Stimulated activated CD4-positive, alpha-beta T cell treated with anti-CD3 and anti-CD28 coated beads, Interleukin-1b, Interleukin-23, amount 100 ng/mL, for 24 hours (primary cell): Measurements from ENCODE around the gene ERICH2.

ENCODE experiments used
- DNase-seq, 4 experiments: peaks; one replicate each; pipeline ENCODE4 v3.0.0-alpha.2; 2020; ENCODE audit warnings: low read depth in 4 of 4, low spot score in 1 of 4

The ERICH2 gene

DNA sequence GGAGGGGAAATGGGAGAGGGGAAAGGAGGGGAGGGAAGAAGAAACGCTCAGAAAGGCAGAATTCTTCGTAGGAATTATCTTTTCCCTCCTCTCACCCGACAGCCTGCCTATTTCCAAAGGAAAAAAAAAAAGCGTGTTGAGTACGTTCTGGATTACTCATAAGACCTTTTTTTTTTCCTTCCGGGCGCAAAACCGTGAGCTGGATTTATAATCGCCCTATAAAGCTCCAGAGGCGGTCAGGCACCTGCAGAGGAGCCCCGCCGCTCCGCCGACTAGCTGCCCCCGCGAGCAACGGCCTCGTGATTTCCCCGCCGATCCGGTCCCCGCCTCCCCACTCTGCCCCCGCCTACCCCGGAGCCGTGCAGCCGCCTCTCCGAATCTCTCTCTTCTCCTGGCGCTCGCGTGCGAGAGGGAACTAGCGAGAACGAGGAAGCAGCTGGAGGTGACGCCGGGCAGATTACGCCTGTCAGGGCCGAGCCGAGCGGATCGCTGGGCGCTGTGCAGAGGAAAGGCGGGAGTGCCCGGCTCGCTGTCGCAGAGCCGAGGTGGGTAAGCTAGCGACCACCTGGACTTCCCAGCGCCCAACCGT, 46.4 kb downstream of the ERICH2 start, which contains the start of gene GAD1:
Gene GAD1, plus strand, starts transcription at position 384 of the 589 bp plus-strand sequence. CDS start 1,705 bp downstream, outside the sequence.
- DNase-seq, result peak in 3 of 4 experiments; percentile 36 to 64 (median 48)

DNA sequence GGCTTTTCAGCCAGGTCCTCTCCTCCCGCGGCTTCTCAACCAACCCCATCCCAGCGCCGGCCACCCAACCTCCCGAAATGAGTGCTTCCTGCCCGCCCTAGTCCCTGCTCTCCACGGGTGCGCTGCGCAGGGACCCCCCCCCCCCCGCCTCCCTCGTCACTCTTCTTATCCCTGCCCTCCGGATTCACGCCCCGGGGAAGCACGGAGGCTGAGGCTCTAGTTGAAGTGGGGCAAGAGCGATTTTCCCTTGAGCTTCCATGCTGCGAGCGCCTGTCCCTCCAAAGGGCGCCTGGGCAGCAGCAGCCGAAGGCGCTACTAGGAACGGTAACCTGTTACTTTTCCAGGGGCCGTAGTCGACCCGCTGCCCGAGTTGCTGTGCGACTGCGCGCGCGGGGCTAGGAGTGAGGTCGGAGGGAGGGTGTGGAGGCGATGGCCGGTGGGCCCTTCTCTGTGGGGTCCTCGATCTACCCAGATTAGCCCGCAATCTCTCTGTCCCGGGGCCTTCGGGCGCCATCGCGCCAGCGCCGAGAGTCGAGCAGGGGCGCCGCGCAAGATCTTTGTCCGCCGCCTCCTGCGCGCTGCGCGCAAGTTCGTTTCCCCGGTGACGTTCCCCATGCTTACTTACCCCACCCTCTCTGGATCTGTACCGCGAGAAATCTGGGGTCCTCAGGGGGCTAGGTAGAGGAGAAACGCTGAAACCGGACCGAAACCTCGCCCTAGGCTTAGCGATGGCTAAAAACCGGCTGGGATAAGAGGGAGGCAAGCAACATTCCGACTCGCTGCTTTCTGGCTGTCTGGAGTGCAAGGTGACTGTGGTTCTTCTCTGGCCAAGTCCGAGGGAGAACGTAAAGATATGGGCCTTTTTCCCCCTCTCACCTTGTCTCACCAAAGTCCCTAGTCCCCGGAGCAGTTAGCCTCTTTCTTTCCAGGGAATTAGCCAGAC, 47.2 kb downstream of the ERICH2 start:
- DNase-seq, result no peak

DNA sequence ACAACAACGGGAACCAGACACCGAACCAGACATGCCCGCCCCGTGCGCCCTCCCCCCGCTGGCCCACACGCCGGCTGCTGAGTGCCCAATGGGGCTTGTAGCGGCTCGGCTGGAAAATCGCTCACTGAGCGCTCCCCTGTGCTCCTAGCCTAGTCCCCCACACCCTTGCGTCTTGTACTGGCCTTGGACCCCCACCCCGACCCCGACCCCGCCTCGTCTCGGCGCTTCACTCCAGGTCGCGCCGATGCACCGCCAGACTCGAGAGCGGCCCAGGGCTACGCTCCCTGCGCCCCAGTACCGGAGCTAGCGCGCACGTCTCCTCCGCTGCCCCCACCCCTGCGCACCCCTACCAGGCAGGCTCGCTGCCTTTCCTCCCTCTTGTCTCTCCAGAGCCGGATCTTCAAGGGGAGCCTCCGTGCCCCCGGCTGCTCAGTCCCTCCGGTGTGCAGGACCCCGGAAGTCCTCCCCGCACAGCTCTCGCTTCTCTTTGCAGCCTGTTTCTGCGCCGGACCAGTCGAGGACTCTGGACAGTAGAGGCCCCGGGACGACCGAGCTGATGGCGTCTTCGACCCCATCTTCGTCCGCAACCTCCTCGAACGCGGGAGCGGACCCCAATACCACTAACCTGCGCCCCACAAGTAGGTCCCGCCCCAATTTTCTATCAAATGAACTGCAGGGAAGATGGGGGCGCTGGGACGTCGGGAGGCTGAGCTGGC, 48.0 kb downstream of the ERICH2 start:
- DNase-seq, result no peak

DNA sequence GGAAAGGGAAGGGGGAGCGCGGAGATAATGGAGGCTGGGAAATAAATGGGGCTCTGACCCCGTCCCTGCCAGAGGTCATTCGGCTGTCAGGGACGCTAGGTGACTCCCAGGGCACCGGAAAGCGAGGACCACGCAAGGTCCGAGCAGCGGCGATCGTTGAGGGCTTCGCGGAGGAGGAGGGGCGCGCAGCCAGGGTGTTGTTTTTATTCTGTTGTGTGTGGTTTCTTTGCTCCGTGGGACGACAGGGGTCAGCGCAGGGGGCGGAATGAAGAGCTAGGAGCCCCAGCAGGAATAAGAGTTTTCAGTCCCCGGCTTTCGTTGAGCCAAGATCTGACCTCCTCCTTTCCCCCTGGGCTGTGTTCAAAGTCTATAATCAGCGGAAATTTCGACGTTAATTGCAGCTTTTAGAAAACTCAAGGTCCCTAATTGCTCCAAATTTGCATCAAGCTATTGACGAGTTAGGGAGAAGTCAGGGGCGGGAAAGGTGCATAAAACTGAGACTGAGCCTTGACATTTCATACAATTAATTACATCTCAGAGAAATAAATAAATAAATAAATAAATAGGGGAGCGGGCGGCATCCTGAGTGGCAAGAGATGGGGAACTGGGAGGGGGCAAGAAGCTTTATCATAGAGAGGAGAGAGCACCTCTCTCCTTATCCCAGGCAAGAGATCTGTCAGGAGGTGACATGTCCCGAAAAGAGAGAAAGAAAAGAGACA, 48.7 kb downstream of the ERICH2 start:
- no peak for DNase-seq

DNA sequence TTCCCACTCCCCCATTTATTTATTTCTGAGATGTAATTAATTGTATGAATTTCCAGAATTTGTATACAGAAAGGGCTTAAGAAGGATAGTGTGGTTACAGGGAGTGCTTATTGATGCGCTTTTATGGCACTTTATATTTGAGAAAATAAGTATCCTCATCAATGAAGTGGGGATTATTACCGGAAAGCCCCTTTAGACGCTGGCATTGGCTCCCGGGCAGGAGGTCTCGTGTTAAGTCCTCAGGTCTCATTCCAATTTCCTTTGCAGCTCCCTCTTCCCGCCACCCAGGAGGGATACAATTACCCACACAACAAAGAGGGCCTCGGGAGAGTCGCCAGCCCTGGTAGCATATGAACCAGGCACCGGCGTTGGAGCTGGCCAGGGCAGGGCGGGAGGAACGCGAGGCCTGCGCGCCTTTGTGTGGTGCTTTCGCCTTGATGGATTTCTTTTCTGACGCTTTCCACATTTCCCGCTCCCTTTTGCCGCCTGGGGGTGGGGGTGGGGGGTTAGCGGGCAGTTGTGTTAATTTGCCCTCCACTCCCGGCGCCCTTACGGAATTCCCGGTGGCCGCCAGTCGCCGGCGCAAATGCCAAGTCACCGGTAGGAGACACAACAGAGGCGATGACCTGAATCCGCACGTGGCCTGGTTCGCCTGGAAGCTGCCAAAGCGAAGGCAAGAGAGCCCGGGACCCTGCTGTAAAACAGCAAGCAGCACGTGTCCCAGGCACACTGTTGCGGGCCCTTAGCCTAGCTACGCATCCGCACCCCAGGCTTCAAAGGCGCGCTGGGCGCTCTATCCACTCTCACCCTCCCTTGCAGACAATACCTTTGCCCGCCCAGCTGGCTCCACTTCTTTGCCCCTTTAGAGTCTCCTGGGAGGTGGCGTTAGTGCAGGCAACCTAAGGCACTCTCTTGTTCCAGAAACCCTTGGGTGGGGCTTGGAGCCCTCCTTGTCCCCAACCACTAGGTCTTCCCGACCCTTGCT, 49.8 kb downstream of the ERICH2 start:
- DNase-seq, result no peak

DNA sequence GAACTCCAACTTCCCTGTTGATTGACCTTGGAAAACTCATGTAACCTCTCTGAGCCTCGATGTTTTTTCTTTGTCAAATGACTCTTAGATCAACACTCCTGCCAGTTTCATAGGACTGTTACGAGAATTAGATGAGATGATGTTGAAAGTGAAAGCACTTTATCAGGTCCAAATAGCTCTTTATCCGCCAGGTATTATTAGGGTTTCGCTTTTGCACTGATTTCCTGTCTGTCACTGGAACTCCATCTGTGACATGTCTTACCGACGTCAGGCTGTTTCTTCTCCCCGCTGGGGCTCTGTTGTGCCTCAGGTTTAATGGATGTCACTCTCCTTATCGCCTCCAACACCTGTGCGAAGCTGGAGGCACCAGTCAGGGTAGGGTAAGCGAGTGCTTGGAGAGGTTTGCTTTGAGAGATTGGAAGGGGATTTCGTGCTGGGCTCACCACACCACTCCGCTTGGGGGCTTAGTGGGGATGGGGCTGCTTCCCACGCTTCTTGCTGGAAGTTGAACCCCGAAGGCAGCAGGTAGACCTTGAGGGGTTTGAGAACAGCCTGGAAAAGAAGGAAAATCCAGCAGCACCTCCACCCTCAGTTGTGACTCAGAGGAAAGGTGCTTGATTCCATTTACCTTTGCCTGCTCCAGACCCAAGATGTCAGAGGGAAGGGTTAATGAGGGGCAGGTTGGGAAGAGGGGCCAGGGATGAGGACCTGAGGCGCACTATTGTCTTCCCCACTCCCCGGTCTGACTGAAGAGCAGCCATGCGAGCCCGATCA, 50.8 kb downstream of the ERICH2 start:
- no peak for DNase-seq

DNA sequence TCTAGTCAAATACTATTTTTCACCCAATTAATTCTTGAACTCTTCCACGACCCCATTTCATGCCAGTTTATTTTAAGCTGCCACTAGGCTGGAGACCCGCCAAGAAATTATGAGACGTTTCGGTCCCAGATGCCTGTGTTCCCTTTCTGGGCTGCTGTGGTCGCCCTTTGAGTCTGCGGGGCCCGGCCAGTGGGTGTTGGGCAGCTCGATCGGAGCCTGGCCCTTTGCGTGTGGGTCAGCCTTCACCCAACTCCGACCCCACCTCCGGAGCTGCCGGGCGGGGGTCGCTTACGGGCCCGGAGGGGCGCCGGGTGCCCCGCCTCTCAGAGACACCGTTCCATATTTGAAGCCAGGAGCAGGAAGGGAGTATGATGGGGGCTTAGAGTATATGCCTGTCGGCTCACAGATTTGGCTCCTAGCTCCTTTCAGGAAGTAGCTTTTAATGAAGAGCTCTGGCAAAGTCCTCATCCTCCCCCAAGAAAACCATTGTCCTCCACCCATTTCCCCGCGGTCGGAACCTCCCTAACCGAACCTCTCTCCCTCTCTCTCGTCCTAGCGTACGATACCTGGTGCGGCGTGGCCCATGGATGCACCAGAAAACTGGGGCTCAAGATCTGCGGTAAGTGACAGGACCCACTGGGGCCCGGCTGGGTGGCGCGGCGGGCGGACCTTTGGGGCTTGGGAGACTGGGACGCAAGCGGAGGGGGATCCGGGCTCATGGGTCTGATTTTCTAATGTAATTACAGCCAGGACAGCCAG, 51.5 kb downstream of the ERICH2 start:
- DNase-seq, result no peak

DNA sequence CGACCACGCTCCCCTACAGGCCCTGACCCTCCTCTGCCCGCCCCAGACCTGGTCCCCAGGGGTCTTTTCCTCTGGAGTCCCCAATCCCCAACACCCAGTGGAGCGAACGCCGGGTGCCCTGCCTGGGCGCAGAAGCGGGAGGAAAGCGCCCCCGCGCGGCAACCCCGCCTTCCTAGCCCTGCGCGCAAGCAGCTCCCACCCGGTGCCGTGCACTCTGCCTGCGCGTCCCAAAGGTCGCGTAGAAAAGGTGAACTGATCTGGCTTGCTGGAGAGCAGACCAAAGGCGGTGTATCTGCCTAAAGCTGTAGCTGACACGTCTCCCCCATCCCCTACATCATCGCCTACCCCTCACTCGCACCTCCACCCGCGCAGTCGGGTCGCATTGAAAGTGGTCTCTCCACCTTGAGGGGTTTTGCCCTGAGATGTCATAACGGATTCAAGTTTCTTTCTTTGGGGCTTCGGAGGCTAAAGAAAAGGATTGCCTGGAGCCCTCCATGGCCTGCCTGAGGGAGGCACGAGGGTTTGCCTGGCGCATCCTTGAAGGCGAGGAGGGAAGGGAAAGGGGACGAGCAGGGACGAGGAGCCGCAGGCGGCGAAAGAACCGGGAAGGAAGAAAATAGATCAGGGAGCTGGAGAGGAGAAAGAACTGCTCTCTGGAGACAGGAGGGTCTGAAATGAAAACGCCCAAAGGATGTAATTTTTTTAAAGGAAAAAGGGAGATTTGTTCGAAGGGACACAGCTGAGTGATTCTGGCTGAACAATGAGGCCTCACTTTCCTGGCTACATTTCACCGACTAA, 52.3 kb downstream of the ERICH2 start:
- no peak for DNase-seq

DNA sequence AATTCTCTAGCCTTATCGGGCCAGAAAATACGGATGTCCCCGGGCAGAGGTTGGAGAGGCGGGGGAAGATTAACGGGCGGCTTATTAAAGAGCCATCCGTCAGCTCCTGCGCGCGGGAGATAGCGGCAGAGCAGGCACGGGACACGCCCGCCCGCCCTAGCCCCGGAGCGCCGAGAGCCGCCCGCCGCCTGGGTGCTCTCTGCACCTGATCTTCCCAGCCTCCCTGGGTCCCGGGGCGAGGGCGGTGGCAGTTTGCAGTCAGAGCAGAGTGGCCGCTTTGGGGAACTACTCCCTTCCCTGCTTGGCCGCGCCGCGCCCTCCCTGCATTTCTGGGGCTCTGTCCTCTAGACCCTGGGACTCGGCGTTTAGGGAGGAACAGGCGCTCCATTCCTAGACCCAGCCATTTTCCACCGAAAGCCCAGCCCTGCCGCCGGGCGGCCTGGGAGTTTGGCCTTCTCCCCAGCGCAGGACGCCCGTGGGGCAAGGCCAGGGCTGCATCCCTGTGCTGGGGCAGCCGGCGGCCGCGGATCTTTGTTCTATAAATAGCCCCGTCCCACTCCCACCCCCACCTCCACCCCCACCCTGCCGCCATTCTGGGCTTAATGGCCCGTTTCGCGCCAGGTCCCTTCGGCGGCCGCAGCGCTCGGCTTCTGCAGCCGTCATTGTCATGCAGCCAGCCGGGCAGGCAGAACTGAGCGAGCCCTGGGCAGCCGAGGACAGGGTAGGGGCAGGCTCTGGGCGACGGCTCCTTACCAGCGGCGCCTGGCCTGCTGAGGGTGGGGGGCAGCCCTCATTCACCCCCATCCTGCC, 53.1 kb downstream of the ERICH2 start:
- DNase-seq, result no peak

DNA sequence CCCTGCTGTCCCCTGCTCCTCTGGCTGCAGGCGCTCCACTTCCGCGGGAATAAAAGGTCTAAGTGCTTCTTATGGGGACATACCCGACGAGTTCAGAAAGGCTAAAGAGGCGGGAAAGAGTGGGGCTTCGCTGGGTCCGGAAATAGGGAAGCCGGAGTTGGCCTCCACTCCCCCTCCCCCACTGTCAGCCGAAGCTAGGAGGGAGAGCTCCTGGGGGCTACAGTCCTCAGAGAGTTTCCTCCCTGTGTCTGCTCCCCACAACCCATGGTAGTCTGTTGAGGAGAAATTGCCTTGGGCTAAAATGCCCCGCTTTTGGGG, 53.7 kb downstream of the ERICH2 start:
- no peak for DNase-seq

DNA sequence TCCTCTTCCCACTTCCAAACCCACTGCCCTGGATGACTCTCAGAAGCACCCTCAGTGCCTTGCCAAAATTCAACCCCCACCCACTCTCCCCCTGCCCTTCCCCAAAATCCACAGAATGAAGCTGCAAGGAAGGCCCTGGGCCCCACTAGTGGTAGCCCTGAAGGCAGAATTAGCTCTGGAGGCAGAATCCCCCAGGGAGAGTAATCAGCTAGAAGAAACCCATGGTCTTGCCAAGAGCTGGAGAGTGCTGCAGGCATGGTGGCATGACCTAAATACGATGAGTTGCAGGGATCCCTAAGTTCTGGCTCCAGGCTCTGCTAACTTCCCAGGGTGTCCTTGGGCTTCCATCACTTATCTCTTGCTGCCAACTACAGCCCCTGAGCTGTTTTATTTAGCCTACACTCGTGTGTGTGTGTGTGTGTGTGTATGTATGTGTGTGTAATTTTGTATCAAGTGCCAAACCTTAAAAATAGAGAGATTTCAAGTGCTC, 54.4 kb downstream of the ERICH2 start:
- no peak for DNase-seq

DNA sequence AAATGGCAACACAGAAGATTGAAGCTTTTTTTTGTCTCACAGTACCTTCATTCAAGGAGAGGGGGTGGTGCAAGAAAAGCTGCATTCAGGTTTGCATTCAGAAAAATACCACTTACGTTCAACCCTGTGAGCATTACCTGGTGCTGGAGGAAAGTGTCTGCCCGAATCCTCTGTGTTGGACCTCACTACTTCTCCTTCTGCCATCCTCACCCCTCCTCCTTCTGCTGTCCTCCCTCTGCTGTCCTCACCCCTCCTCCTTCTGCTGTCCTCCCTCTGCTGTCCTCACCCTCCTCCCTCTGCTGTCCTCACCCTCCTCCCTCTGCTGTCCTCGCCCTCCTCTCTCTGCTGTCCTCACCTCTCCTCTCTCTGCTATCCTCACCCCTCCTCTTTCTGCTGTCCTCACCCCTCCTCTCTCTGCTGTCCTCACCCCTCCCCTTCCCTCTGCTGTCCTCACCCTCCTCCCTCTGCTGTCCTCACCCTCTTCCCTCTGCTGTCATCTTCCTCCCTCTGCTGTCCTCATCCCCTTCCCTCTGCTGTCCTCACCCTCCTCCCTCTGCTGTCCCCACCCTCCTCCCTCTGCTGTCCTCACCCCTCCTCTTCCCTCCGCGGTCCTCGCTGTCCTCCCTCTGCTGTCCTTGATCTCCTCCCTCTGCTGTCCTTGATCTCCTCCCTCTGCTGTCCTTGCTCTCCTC, 57.8 kb downstream of the ERICH2 start:
- no peak for DNase-seq

DNA sequence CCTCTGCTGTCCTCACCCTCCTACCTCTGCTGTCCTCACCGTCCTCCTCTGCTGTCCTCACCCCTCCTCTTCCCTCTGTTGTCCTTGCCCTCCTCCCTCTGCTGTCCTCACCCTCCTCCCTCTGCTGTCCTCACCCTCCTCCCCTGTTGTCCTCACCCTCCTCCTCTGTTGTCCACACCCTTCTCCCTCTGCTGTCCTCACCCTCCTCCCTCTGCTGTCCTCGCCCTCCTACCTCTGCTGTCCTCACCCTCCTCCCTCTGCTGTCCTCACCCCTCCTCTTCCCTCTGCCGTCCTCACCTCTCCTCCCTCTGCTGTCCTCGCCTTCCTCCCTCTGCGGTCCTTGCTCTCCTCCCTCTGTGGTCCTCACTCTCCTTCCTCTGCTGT, 58.3 kb downstream of the ERICH2 start:
- DNase-seq, result no peak

DNA sequence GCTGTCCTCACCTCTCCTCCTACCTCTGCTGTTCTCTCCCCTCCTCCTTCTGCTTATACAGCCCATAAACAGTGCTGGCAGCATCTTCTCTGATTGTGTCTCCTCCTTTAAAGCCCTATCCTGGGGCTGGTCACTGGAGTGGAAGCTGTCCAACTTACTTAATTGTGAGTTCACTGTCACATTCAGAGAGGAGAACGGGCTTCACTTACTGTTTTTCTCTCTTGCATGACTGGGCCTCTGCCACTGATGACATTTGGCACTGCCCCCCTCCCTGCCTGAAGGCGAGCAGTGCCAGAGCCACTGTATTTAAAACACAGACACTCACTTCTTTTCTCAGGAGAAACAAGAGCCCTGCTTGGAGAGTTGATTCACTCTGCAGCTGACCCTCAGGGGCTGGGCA, 58.9 kb downstream of the ERICH2 start:
- DNase-seq, result no peak

DNA sequence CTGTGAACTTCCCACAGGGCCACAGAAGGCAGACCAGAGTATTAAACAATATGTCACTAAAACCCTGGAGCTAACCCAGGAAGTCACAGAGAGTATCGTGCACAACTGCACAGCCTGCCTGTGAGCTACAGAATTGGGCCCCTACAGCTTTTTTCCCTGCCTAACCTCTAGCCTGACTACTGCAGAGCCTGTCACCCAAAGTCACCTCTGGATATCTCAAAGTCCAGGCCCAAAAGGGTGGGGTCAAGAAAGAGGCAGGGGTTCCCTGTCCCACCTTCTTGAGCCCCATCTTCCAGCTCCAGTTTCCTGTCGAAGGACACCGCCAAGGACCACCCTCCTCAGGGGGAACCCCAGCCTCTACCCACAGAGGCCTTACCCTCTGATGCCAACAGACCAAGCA, 60.0 kb downstream of the ERICH2 start:
- no peak for DNase-seq

DNA sequence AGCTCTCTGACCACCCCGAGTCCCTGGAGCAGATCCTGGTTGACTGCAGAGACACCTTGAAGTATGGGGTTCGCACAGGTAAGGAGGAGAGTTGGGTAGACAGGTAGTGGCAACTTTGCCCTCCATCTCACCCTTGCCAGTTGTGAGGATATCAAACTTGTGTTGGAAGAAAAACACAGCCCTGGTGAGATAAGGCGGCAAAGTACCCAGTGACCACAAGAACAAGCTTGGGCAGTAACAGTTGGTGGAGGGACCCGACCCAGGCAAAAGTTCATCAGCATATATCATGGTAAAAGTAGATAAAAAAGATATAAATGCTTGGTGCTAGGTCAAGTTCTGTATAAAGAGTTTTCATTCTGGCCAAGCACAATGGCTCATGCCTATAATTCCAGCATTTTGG, 60.9 kb downstream of the ERICH2 start:
- DNase-seq, result no peak
